Activated T-cell treated with anti-CD3 and anti-CD28 coated beads, Interleukin-2, amount 50 U/mL, for 1 hour (primary cell): ENCODE results near the gene OR51E2.
"Not testable (repeated sequence)": the region's sequence is repeated elsewhere in the genome, so short reads cannot be mapped to it uniquely, and the experiment has no call there.

Experiments used
- DNase-seq: peaks from one replicate; pipeline ENCODE4 v3.0.0-alpha.2; 2020

OR51E2 gene, protein sequence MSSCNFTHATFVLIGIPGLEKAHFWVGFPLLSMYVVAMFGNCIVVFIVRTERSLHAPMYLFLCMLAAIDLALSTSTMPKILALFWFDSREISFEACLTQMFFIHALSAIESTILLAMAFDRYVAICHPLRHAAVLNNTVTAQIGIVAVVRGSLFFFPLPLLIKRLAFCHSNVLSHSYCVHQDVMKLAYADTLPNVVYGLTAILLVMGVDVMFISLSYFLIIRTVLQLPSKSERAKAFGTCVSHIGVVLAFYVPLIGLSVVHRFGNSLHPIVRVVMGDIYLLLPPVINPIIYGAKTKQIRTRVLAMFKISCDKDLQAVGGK

DNA sequence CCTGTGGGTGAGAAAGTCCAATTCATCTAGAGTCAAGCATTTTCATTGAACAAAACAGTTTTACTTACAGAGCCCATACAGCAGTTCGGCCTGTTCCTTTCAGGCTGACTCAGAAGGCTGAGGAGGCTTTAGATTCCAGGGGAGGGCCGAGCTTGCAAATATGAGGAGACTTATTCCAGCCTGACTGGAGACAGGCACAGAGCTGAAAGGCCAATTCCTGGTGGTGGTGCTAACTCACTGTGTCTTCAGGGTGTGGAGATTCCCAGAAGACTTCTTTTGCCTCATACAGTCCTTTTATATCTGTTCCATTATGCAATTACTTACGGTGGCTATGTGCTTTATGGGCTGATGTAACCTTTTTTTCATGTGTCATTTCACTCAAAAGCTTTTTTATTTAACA lies at the start of gene OR51E2:
Gene OR51E2 (minus strand): TSS at position 269 of the 400 bp plus-strand sequence. CDS start 15,142 bp downstream, outside the sequence.
- no peak for DNase-seq

DNA sequence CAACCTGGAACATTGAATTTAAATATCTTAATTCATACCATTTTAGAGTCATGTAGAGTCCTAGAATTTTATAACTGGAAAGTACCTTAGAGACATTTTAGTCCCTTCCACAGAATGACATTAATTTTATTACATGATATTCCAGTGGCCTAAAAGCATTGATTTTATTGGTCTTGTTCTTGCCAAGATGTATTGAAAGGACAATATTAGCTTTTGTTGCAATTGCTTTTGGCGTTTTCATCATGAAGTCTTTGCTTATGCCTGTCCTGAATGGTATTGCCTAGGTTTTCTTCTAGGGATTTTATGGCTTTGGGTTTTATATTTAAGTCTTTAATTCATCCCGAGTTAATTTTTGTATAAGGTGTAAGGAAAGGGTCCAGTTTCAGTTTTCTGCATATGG lies 43.1 kb upstream of the OR51E2 start:
- DNase-seq = no peak

DNA sequence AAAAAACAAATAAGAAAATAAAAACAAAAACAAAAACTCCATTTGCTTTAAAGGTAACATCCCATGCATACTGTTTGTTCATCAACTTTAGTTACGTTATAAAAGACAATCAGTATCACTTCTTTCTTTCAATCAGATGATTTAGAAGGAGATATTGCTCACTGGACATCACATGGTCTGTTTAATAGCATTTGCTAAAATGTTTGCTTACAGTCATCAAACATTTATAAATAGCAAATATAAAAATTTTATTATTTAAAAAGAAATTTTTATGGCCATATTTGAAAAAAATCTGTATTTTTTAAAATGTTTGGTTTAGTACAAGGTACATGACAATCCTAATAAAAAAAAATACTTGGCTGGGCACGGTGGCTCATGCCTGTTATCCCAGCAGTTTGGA lies 29.5 kb upstream of the OR51E2 start:
- no peak for DNase-seq

DNA sequence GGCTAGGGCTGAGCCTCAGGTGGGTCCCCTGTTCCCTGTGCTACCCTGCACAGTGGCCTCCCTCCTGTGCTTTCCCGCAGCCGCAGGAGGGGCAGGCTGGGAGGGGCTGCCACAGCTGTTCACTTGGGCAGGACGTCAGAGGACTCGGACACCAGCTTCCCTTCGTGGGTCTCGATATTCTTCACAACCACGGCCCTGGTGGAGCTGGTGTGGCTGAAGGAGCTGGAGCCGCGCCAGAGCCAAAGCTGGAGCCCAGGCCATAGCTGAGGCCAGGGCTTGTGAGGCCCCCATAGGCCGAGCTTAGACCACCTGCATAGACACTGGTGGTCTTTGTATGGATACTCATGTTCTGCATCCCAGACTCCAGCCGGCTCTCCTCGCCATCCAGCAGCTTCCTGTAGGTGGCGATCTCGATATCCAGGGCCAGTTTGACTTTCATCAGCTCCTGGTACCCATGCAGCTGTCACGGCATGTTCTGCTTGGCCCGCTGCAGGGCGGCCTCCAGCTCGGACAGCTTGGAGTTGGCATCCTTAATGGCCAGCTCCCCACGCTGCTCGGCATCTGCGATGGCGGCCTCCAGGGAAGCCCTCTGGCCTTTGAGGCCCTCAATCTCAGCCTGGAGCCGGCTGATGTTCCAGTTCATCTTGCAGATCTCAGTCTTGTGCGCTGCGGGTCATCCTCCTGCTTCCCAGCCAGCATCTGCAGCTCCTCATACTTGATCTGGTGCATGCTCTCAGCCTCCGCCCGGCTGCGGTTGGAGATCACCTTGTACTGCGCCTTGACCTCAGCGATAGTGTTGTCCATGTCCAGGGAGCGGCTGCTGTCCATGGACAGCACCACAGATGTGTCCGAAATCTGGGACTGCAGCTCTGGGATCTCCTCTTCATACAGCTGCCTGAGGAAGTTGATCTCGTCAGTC lies 25.2 kb upstream of the OR51E2 start:
- not testable (repeated sequence) for DNase-seq

DNA sequence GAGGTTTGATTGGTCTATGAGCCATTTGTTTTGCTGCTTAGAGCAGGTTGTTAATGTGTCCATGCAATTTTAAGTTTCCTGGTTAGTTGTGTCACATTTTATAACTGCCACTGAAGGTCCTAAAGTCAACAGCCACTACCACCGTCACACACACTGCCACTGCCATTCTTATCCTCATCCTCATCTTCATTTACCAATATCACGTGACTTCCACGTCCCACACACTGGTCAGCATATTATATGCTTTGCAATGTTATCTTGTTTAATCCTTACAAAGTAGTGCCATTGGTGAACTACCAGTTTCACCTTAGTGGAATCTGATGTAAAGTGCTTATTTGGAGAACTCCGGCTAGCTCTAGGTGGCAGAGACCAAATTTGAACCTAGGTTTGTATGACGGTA lies 16.6 kb upstream of the OR51E2 start:
- DNase-seq = no peak

DNA sequence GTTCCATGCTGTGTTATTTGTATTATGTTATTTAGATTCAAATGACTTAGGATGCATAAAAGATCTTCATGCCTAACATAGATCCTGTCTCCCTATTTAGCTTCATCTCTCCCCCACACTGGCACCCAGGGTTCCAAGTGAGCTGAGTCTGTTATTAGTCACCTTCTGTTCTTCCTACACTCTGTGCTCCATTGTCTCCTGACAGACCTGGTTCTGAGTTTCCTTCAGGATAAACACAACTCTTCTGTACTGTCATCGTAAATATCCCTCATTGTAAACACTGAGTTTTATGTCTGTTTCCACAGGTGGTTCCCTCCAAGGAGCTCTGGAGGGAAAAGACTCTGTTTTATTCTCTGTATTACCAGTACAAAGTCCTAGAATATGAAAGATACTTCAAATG lies 15.6 kb upstream of the OR51E2 start:
- DNase-seq = no peak

DNA sequence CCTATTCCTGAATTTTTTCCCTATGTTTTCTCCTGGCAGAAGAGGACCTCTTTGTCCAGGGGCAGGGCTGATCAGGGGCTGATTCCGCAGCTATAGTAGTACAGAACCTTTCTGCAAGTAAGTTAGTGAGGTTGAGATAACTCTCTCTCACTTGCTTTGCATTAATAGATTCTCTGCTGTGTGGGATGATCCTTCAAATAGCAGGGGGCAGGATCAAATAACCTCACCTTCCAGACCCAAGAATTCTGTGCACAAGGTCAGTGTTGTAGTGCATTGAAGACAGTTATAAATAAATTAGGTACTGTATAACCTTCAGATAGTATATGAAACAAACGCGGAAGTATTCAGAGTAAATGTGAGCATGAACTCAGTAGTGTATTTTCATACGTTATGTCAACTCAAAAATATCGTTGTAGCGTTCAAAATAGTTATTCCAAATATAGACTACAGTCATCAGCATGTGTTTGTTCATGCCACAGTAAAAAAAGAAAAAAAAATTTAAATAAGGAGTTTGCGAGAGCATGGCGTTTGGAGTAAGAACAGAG lies 7.2 kb upstream of the OR51E2 start:
- no peak for DNase-seq

DNA sequence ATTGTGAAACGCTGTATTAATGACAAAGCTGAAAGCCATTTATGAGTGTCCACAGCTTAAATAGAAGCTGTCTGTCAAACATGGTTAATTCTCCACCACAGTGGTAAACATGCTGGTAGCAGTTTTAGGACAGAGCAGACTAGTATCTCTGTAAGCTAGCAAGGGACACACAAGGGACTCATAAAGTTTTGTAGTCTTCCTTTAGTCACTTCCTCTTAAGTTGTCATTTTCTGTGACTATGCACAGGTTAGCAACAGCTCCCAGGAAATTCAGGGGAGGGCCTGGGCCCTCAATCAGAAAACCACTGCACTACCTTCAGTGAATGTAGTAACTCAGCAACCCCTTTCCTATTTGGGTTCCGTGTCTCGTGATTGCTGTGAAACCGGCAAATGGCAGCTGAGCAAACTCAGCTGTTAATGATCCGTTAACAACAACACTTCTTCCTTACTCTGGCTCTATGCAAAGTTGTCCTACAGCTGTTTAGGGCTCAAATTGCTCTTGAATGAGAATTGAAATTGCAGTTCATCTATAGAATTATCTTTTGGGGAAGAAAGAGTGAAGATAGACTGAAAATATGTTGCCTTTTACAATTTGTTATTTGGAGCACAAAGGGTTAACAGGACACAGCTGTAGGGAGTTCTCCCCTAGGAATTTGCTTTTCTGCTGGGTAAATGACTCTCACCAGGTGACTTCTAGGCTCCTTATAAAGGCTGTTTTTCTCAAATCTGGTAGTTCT lies 6.6 kb upstream of the OR51E2 start, which contains the start of gene MMP26:
Gene MMP26 (plus strand): TSS at position 731 of the 736 bp plus-strand sequence.
- DNase-seq = no peak

DNA sequence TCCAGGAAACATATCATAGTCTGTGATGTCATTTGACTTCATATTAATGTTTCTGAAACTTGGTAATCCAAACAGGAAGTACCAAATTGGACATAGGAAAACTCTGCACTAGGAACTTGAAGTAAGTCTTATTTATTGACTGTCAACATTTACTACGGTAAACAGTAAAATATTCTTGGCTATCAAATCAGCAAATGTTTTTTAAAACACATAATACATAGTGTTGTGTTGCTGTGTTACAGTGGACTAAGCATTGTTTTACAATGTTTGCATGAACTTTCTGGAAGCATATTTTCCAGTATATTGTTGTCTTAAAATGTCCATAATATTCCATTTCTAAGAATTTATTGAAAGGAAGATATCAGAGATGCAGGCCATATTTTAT lies 2.8 kb upstream of the OR51E2 start:
- no peak for DNase-seq

DNA sequence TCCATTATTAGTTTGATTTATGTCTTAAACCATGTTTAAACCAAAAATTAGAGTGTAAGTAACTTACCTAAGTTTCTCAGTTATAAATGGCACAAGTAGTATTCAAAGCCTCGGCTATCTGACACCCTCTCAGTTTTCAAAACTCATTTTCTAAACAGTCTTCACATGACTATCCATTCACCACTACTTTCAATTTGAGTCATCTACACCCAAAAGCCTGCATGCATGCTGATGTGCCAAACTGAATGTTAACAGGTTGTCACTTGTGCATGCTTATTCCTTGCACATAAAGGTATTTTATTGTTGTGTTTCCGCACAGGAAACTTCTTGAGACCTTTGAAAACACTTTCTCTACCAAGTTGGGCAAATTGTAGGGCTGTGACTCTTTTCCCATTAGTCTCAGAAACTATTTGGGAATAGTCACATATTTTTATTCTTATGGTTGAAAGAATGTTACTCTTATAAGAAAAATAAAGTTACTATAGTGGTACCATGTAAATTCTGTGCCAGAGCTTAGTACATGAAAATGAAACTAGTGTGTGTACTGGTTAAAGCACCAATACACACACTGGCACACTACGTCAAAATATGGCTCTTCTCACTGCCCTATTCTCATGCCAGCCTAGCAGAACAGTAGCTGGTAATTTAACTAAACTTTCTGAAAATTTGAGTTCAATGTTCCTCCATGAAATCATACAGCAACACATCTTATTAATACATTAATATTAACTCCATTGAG lies 2.2 kb upstream of the OR51E2 start:
- DNase-seq = no peak

DNA sequence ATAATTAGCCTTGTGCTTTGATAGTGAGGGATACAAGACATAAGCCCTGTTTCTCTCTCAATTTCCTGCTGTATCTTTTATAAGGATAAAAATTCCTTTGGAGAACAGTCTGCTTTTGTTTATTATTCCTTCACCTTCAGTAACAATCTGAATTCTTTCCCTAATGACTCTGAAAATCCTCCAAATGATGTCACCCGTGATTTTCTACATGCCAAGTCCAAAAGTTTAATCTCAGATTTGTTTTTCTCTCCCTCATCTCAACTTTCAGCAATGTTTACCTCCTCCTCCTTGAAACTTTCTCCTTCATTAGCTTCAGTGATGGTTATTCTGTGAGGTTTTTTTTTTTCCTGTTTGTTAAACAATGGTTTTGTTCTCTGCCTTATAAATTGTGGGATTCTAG lies 2.2 kb downstream of the OR51E2 start:
- DNase-seq = no peak

DNA sequence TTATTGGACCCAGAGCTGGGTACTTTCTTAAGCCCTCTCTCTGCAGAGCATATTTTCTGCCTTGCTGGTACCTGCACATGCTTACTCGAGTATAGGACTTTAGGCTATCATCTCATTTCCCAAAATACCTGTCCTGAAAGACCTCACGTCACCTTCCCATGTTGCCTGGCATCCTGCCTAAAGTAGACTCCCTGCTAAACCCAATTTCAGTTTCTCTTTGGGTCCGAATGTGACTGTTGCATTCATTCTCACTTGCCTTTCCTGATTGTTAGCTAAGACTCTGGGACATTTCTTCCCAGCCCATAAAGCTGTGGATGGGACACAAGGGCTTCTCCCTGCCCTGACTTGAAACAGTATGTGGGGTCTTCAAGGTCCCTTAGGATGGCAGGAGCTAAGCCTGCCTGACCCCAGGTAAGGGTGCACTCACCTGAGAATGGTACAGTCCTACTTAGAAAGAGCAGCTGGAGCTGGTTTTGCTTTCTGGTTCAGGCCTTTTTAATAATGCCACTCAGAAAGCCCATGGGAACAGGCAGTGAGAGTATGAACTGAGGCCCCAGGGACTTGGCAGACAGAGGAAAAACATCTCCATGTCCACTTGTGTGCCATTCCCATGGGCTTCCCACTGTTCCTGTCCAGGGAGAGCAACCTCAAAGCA lies 12.9 kb downstream of the OR51E2 start:
- no peak for DNase-seq

DNA sequence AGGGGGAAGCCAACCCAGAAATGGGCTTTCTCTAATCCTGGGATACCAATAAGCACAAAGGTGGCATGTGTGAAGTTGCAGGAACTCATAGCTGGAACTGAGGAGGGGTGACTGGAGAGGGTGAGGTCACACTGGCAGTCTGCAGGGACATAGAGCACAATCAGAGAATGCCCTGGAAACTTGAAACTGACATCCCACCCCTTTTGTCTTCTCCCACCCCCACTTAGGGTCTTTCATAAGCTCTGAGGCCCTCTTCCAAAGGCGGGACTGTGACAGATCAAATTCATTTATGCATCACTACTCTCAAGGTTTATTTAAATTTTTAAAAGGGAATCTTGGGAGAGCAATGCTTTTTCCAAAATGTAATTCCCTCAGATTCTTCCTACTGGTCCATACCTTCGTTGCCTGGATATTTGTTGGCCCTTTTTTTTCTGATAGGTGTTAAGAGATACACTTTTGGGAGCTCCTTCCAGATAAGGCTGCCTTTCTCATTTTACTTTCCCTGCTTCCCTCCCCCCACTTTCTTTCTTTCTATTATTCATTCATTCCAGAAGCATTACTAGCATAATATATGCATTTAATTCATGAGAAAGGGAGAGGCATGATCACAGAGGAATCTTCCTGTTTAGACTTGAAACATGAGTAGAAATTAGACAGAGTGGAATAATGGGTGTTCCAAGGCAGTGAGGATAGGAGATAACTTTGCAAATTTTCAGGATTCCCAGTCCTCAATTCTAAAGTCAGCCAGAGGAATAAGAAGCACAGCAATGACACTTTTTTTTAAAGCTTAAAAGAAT lies 14.8 kb downstream of the OR51E2 start:
- DNase-seq = no peak

DNA sequence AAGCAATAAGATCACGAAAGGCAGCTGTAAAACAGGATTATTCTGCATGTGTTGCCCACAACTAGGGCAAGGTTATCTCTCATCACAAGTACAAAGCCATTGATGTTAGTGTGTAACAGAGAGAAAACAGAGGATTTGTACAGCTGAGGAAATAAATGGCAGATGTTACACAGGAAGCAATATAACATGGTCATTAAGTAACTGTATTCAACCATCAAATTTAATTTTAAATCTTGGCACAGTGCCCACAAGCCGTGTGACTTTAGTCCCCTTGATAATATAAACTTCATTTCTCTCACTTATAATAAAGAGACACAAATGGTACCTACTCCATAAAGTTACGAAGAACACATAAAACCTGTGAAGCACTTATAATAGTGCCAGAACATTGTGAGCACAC lies 17.3 kb downstream of the OR51E2 start:
- DNase-seq = no peak

DNA sequence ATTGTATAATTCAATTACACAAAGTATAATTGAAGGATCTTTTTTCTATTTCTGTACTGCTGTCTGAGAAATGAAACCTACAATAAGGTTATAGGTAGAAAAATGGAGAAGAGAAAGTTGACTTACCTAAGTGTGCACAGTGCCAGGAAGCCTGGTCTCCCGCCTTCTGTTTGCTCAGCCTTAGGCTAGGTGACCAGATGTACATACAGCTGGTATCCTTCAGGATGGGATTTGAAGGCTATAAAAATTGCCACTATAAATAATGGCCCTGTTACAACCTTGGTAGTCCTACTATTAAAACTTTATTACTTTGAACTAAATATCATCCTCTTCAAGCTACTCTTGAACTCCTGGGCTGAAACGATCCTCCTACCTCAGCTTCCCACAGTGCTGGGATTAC lies 19.7 kb downstream of the OR51E2 start:
- DNase-seq = no peak

DNA sequence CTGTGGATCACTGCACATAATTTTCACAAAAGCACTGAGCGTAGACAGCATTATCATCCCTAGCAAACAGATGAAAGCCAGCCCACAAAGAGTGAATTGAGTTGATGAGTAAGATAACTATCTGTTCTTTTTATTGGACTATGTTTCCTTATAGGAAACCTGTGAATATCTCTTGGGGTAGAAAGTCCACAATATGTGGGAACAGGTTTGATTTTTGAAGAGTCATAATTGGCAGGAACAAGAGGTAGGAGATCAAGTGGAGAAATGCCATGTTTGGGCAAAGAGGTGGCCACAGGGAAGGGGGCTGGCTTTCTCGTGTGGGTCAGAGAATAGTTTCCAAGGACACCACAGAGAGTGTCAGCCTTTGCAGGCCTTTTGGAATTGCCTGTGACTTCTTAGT lies 23.9 kb downstream of the OR51E2 start:
- no peak for DNase-seq

DNA sequence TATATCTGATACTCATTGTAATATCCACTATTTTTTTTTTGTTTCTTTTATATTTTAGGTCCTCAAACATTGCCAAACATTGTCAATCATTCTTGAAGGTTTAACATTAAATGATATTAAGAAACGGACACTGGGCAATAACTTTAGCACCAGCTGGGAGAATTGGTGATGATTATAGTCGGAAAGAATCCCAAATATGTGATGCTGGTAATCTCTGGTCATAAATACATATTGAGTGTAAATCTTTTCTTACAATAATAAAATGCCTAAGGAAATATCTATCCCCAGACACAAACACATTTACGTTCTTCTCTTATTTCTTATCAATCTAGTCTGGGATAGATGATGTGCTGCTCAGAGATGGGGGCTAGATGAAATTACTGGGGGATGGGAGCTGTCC lies 25.2 kb downstream of the OR51E2 start:
- no peak for DNase-seq

DNA sequence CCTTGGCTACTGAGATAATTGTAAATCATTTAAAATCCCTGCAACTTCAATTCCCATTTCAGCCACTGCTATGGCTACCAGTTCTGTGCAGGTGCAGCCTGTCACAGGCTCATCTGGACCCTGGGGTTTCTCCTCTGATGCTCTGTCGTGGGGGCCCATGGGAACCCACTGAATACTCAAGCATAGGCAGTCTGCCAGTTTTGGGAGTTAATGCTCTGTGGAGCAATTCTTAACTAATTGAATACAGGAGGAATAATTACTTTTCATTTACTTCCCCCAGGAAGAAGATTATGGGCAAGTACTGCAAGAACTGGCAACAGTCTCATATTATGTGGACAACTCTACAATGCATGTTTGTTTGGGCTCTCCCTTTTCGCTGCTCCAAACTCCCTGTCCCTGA lies 25.9 kb downstream of the OR51E2 start:
- no peak for DNase-seq

DNA sequence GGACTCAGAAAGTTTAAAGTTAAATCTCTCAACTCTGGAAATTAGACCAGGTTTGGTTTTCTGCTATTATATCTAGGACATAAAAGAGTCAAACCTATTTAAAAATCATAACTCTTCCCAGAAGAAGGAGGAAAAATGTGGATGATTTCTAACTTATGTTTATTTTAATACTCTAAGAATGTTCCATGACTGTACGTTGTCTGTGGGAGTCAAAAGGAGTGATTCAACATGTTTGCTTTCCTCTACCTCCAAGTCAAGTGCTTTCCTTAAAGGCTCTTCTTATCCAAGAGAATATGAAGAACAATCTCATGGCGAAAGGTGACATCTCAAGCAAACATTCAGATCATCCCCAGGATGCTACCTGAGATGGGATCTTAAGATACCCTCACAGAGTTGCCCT lies 32.2 kb downstream of the OR51E2 start:
- DNase-seq = no peak

DNA sequence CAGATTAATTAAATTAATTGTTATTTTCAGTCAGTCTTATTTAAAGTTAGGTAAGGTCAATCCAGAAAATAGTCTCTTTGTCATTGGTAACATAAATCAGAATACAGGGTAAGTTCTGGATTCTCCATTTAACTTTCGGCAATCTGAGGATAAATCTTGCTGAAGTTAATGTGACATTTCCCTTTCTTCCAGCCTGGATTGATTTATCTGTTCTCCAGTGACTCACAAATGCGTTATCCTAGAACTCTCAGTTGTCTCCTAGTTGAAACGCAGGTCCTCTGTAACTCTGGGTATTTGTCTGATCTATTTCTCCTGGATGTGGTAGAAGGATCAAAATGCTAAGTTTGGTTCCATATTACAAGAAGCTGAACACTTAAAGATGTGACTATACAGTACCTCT lies 32.9 kb downstream of the OR51E2 start:
- no peak for DNase-seq

DNA sequence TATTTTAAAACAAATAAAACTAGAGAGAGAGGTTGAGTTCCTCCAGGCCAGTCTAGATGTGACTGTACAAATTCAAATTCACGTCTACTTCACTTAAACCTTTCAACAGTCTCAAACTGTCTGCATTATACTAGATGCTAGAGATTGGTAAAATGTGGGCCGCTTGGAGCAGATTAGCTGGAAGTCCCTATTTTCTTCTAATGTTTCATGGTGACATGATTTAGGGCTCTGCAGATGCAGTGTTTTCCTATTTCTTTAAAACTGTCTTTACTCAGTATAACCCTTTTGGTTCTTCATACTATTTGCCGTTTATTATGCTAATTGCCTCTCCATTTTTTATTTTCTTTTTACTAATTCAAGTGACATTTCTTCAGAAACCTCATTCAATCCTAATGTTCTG lies 33.5 kb downstream of the OR51E2 start:
- no peak for DNase-seq
